ENCODE measurements around the gene TPP2. TPM values are rescaled to one million over a fixed set of nuclear protein-coding genes. Genes with fewer than 3 reads are reported as not detected.

Gene TPP2
- total RNA-seq, 2 experiments from 2014 or later = 31.1 to 36.3 TPM

- TF ChIP-seq CTCF (conservative IDR thresholded peaks at IDR 0.05; ENCODE audit: low read length) = no peak
- TF ChIP-seq EZH2phosphoT487 (IDR thresholded peaks at IDR 0.05; ENCODE audit: borderline replicate concordance, low read depth, low read length) = no peak
- ChIA-PET POLR2A (interaction anchor here (1.3 kb wide), 1 partner anchor 25 kb away, joined by 4 read pairs; no protein-coding TSS in a partner anchor), CTCF (ENCODE audit: unreplicated experiment) (no interaction called here)
- Histone ChIP-seq H2AFZ (ENCODE audit: low read length) (no peak overlapping the region), H3K9me2 (ENCODE audit: insufficient read depth, low read length) (no peaks in the 10 kb centered on the region), H3K79me2 (ENCODE audit: insufficient read depth, low read depth, low read length) (no peaks in the 10 kb centered on the region), H3K9me3 (ENCODE audit: low read length) (no peaks in the 10 kb centered on the region), H3K4me1 (ENCODE audit: insufficient read depth, low read length, poor library complexity, severe bottlenecking) (no peaks in the 10 kb centered on the region), H3K4me3 (ENCODE audit: low read depth, low read length, poor library complexity, severe bottlenecking) (no peak overlapping the region), H3K27ac (ENCODE audit: low read depth, low read length, poor library complexity, severe bottlenecking) (no peak overlapping the region), H3K36me3 (ENCODE audit: insufficient read depth, low read length) (peaks cover 88% of the 10 kb centered on the region), H4K20me1 (ENCODE audit: insufficient read depth, low read length) (no peaks in the 10 kb centered on the region), H3K4me2 (ENCODE audit: low read length) (no peak overlapping the region)
- no TSS peak for BruUV-seq (replicated peaks)
- DNase-seq (ENCODE audit: low spot score) = no peak
- intact Hi-C loops (cut with micrococcal nuclease; ENCODE audit: unreplicated experiment) = no loop called here
Observed at GRCh38 chr13:102631198-102631597, 34.4 kb downstream of the TPP2 start.

DNA sequence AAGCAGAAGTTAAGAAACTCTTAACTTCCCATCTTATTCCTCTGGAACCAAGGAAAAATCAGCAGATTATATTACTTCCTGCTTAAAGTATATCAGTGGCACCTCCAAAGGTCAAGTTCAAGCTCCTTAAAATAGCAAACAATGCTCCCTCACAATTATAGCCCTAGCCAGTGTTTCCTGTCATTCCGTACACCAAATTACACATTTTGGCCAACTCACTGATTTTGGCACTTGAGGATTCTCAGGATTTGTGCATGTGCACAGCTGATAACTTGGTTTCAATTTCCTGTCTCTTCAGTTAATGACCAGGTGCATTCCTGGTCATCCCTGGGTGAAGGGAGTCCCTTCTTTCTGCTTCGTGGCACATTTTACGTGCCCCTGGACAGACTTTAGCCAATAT lies 42.0 kb downstream of the TPP2 start:
- H2AFZ ChIP-seq (ENCODE audit: low read length) = no peak overlapping the region
- no peaks in the 10 kb centered on the region for H3K4me1 ChIP-seq (ENCODE audit: insufficient read depth, low read length, poor library complexity, severe bottlenecking)
- H3K36me3 ChIP-seq (ENCODE audit: insufficient read depth, low read length) = peaks cover 81% of the 10 kb centered on the region
- no TSS peak for BruUV-seq (replicated peaks)
- TF ChIP-seq CTCF (conservative IDR thresholded peaks at IDR 0.05; ENCODE audit: low read length) (no peak), EZH2phosphoT487 (IDR thresholded peaks at IDR 0.05; ENCODE audit: borderline replicate concordance, low read depth, low read length) (no peak)
- H3K9me2 ChIP-seq (ENCODE audit: insufficient read depth, low read length) = no peaks in the 10 kb centered on the region
- no peaks in the 10 kb centered on the region for H3K79me2 ChIP-seq (ENCODE audit: insufficient read depth, low read depth, low read length)
- intact Hi-C loops (cut with micrococcal nuclease; ENCODE audit: unreplicated experiment) = no loop called here
- ChIA-PET CTCF (ENCODE audit: unreplicated experiment) (no interaction called here), POLR2A (interaction anchor here (0.7 kb wide), 1 partner anchor 12 kb away, joined by 3 read pairs; no protein-coding TSS in a partner anchor)
- H3K9me3 ChIP-seq (ENCODE audit: low read length) = no peaks in the 10 kb centered on the region
- H3K4me2 ChIP-seq (ENCODE audit: low read length) = no peak overlapping the region
- H3K4me3 ChIP-seq (ENCODE audit: low read depth, low read length, poor library complexity, severe bottlenecking) = no peak overlapping the region
- no peaks in the 10 kb centered on the region for H4K20me1 ChIP-seq (ENCODE audit: insufficient read depth, low read length)
- no peak overlapping the region for H3K27ac ChIP-seq (ENCODE audit: low read depth, low read length, poor library complexity, severe bottlenecking)
- no peak for DNase-seq (ENCODE audit: low spot score)

GRCh38 chr13:102642029-102642428 lies 45.2 kb downstream of the TPP2 start:
- BruUV-seq (replicated peaks) = no TSS peak
- no peaks in the 10 kb centered on the region for H3K79me2 ChIP-seq (ENCODE audit: insufficient read depth, low read depth, low read length)
- intact Hi-C loops (cut with micrococcal nuclease; ENCODE audit: unreplicated experiment) = no loop called here

More at GRCh38 chr13:102642029-102642428, 45.2 kb downstream of the TPP2 start:
- no peak overlapping the region for H3K4me2 ChIP-seq (ENCODE audit: low read length)
- H3K27ac ChIP-seq (ENCODE audit: low read depth, low read length, poor library complexity, severe bottlenecking) = no peak overlapping the region
- TF ChIP-seq EZH2phosphoT487 (IDR thresholded peaks at IDR 0.05; ENCODE audit: borderline replicate concordance, low read depth, low read length) (no peak), CTCF (conservative IDR thresholded peaks at IDR 0.05; ENCODE audit: low read length) (no peak)
- H2AFZ ChIP-seq (ENCODE audit: low read length) = no peak overlapping the region
- ChIA-PET CTCF (ENCODE audit: unreplicated experiment) (no interaction called here), POLR2A (interaction anchor here (0.6 kb wide), 1 partner anchor 220 kb away, joined by 3 read pairs; no protein-coding TSS in a partner anchor)
- DNase-seq (ENCODE audit: low spot score) = no peak
- H3K9me3 ChIP-seq (ENCODE audit: low read length) = no peaks in the 10 kb centered on the region
- H3K9me2 ChIP-seq (ENCODE audit: insufficient read depth, low read length) = no peaks in the 10 kb centered on the region
- H4K20me1 ChIP-seq (ENCODE audit: insufficient read depth, low read length) = no peaks in the 10 kb centered on the region
- no peaks in the 10 kb centered on the region for H3K4me1 ChIP-seq (ENCODE audit: insufficient read depth, low read length, poor library complexity, severe bottlenecking)
- no peak overlapping the region for H3K4me3 ChIP-seq (ENCODE audit: low read depth, low read length, poor library complexity, severe bottlenecking)
- H3K36me3 ChIP-seq (ENCODE audit: insufficient read depth, low read length) = peaks cover 79% of the 10 kb centered on the region
